HepG2 (cell line): ENCODE data around the gene MRGPRF. TPM values are rescaled to one million over a fixed set of nuclear protein-coding genes. Genes with fewer than 3 reads are reported as not detected.

Experiments used
- ATAC-seq: fragments of 200-7000 bp; cut with Tn5 transposase; 3 replicates; pipeline ENCODE4 v1.9.1; 2020; ENCODE audit warnings: mild to moderate bottlenecking, moderate library complexity
- BruUV-seq: library from RNA; stranded (reverse); fragments of 400-500 nt; replicated peaks from 2 replicates; lab custom pipeline; 2021; lab: Mats Ljungman, UMichigan
- CTCF ChIA-PET: fragments of 300-600 bp; formaldehyde crosslinking; extraction: SDS; loops from one replicate; lab custom pipeline; 2021; ENCODE audit warnings: low total read pairs, inconsistent platforms, low intra/inter-chr PET ratio; lab: Yijun Ruan, JAX
- POLR2A ChIA-PET: fragments of 350-600 bp; sonication (Branson Sonifier 250); formaldehyde crosslinking; loops from one replicate; lab custom pipeline; 2020; ENCODE audit warnings: antibody characterized with exemption, inconsistent platforms; lab: Yijun Ruan, JAX
- DNase-seq: peaks from one replicate; pipeline ENCODE4 v3.0.0-alpha.2; 2015; ENCODE audit warnings: low spot score
- FAIRE-seq: peaks from 3 replicates; lab custom pipeline; 2011; peaks lifted over from hg19 to GRCh38; lab: Jason Lieb, UNC
- H2AFZ ChIP-seq: one replicate; pipeline ENCODE4 v1.6.1; 2011; ENCODE audit warnings: low read length, inconsistent platforms
- H3K27ac ChIP-seq: fragments of 300-600 bp; 3 replicates; pipeline ENCODE4 v1.8.0; 2011; ENCODE audit warnings: mixed run types, mild to moderate bottlenecking, mixed read lengths, low read length, inconsistent platforms; ENCODE audit not compliant: insufficient read depth; ENCODE audit errors: extremely low read length
- H3K27me3 ChIP-seq, 2 experiments: fragments of 200-600 bp in 1 of 2; 2 replicates in 1 of 2; 3 replicates in 1 of 2; pipeline versions ENCODE4 v1.6.0 to v1.8.0; 2011; ENCODE audit warnings: low read length in 2 of 2, mild to moderate bottlenecking in 2 of 2, moderate library complexity in 2 of 2, inconsistent platforms in 1 of 2; ENCODE audit not compliant: insufficient read depth in 2 of 2, control insufficient read depth in 1 of 2
- H3K36me3 ChIP-seq, 2 experiments: fragments of 200-600 bp in 1 of 2; replicated peaks in 1 of 2; 2 replicates in 1 of 2; 3 replicates in 1 of 2; pipeline versions ENCODE4 v1.5.1 to v1.8.0; 2011; ENCODE audit warnings: low read length in 2 of 2, inconsistent platforms in 1 of 2; ENCODE audit not compliant: insufficient read depth in 2 of 2, control insufficient read depth in 1 of 2
- H3K4me1 ChIP-seq: 2 replicates; pipeline ENCODE4 v1.5.1; 2012; ENCODE audit warnings: low read length, inconsistent platforms; ENCODE audit not compliant: insufficient read depth
- H3K4me2 ChIP-seq: 2 replicates; pipeline ENCODE4 v1.6.0; 2011; ENCODE audit warnings: low read depth, low read length, inconsistent platforms
- H3K4me3 ChIP-seq, 3 experiments: fragments of 200-600 bp in 1 of 3; sonication (generic), shearing (Covaris generic) in 1 of 3; replicated peaks in 1 of 3; 2 replicates each; pipeline ENCODE4 v1.5.1; 2011 to 2016; ENCODE audit warnings: low read length in 3 of 3, inconsistent platforms in 2 of 3, low read depth in 2 of 3, mild to moderate bottlenecking in 2 of 3, control low read depth in 1 of 3, mixed read lengths in 1 of 3; ENCODE audit not compliant: insufficient read depth in 1 of 3
- H3K79me2 ChIP-seq: one replicate; pipeline ENCODE4 v1.6.1; 2011; ENCODE audit warnings: low read length, inconsistent platforms; ENCODE audit not compliant: insufficient read depth
- H3K9ac ChIP-seq: 2 replicates; pipeline ENCODE4 v1.6.0; 2011; ENCODE audit warnings: mild to moderate bottlenecking, low read depth, low read length, inconsistent platforms; ENCODE audit not compliant: insufficient read depth
- H3K9me3 ChIP-seq: 2 replicates; pipeline ENCODE4 v1.5.1; 2012; ENCODE audit warnings: mild to moderate bottlenecking, low read length
- H4K20me1 ChIP-seq: 2 replicates; pipeline ENCODE4 v1.6.0; 2011; ENCODE audit warnings: inconsistent platforms, mild to moderate bottlenecking, low read length, moderate library complexity; ENCODE audit not compliant: insufficient read depth
- ATF7 ChIP-seq, 2 experiments: fragments of 450-650 bp in 1 of 2; sonication (generic) in 1 of 2; formaldehyde crosslinking in 1 of 2; IDR thresholded peaks; 2 replicates each; pipeline versions ENCODE4 v1.4.0 to v1.6.1; 2016 to 2020; ENCODE audit warnings: antibody characterized with exemption in 1 of 2, mild to moderate bottlenecking in 1 of 2, missing genetic modification reagents in 1 of 2
- JUND ChIP-seq: sonication (generic); formaldehyde crosslinking; IDR thresholded peaks from 2 replicates; pipeline ENCODE4 v1.8.0; 2022; ENCODE audit warnings: mild to moderate bottlenecking, missing genetic modification reagents
- MTA3 ChIP-seq: sonication (generic); formaldehyde crosslinking; IDR thresholded peaks from 2 replicates; pipeline ENCODE4 v1.4.0; 2020; ENCODE audit warnings: missing genetic modification reagents
- ZNF33A ChIP-seq: sonication (generic); formaldehyde crosslinking; IDR thresholded peaks from 2 replicates; pipeline ENCODE4 v1.5.1; 2020; ENCODE audit warnings: missing genetic modification reagents, mild to moderate bottlenecking, moderate library complexity, borderline replicate concordance
- WGBS: methylation state at CpG from one replicate; pipeline ENCODE4 v1.1.6; 2017; ENCODE audit warnings: low lambda C conversion rate; 5-methylcytosine and 5-hydroxymethylcytosine counted together
- in situ Hi-C: cut with HindIII; loops from 2 replicates; pipeline ENCODE4 v1.10.0; 2017; ENCODE audit warnings: low pct_unique_long_range_greater_than_20kb; ENCODE audit not compliant: extremely low pct_ligation_motif_present
- intact Hi-C: fragments of 100-400 bp; cut with micrococcal nuclease; formaldehyde crosslinking; loops from one replicate; pipeline ENCODE4 v1.10.0; 2022; ENCODE audit not compliant: unreplicated experiment
- polyA plus RNA-seq, 8 experiments: library from polyadenylated mRNA; depleted of rRNA in 3 of 8; stranded (reverse) in 7 of 8; unstranded in 1 of 8; fragments of >200 nt; fragmentation: Illumina TruSeq in 4 of 8; extraction: Trizol in 4 of 8; gene quantifications; 2 replicates each; pipeline versions ENCODE4 v1.2.1 to v1.2.3, GENCODE V29; 2011 to 2016; ENCODE audit warnings: low read depth in 4 of 8, missing spikeins in 1 of 8, mixed read lengths in 1 of 8; ENCODE audit not compliant: insufficient read depth in 1 of 8
- total RNA-seq, 5 experiments: library from RNA; depleted of rRNA; stranded (reverse); fragments of >200 nt; fragmentation: Illumina TruSeq; extraction: Trizol; gene quantifications; 2 replicates each; pipeline ENCODE4 v1.2.3, GENCODE V29; 2016; ENCODE audit warnings: low read depth in 1 of 5
- TF ChIP-seq, protein P1 (sequence below): sonication (generic); formaldehyde crosslinking; IDR thresholded peaks from 2 replicates; pipeline ENCODE4 v1.5.0; 2020; ENCODE audit warnings: mild to moderate bottlenecking, missing genetic modification reagents

MRGPRF gene
- total and polyA plus RNA-seq, 2 of the 13 experiments (the other 11 are each of a cell fraction or from before 2014, with no cell fraction given) = not detected

DNA sequence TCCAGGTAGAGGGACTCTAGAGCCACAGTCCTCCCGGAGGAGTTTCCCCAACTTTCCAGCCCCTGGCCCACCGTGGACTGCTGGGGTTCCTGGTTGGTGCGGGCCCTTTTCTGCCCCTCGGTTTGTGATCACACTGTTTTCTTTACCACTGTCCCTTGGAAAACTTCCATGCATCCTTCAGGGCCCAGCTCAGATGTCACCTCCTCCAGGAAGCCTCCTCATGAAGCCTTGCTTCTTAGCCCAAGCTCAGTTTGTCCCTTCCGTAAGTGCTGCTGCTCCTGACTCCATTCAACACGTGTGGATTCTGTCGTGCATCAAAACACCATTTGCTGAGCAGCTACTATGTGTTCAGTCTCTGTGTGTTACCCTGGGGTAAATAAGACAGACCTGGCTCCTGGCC, 19.8 kb upstream of the MRGPRF start:
- H3K79me2 ChIP-seq = no peaks in the 10 kb centered on the region
- WGBS = 51% methylated on average over 6 of the region's 7 CpGs
- H3K36me3 ChIP-seq = no peaks in the 10 kb centered on the region
- H3K9me3 ChIP-seq = no peaks in the 10 kb centered on the region
- H3K4me2 ChIP-seq = no peak overlapping the region
- peaks cover 4% of the 10 kb centered on the region for H3K4me1 ChIP-seq
- ChIA-PET POLR2A (no interaction called here), CTCF (no interaction called here)
- FAIRE-seq (no peak), DNase-seq (no peak), ATAC-seq (no peak)
- peaks cover 1 to 25% of the 10 kb centered on the region in 2 experiments for H3K27me3 ChIP-seq
- H3K27ac ChIP-seq = no peak overlapping the region
- in situ Hi-C loops (no loop called here), intact Hi-C loops (no loop called here)
- TF ChIP-seq, protein P1, sequence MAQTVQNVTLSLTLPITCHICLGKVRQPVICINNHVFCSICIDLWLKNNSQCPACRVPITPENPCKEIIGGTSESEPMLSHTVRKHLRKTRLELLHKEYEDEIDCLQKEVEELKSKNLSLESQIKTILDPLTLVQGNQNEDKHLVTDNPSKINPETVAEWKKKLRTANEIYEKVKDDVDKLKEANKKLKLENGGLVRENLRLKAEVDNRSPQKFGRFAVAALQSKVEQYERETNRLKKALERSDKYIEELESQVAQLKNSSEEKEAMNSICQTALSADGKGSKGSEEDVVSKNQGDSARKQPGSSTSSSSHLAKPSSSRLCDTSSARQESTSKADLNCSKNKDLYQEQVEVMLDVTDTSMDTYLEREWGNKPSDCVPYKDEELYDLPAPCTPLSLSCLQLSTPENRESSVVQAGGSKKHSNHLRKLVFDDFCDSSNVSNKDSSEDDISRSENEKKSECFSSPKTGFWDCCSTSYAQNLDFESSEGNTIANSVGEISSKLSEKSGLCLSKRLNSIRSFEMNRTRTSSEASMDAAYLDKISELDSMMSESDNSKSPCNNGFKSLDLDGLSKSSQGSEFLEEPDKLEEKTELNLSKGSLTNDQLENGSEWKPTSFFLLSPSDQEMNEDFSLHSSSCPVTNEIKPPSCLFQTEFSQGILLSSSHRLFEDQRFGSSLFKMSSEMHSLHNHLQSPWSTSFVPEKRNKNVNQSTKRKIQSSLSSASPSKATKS (CRISPR knock-in tag) = no peak
- no peak for TF ChIP-seq ZNF33A (CRISPR knock-in tag)
- no peak for TF ChIP-seq JUND (CRISPR knock-in tag)
- no peaks in the 10 kb centered on the region for H4K20me1 ChIP-seq
- H3K9ac ChIP-seq = no peak overlapping the region
- no peak overlapping the region for H3K4me3 ChIP-seq
- BruUV-seq = no TSS peak
- H2AFZ ChIP-seq = no peak overlapping the region

DNA sequence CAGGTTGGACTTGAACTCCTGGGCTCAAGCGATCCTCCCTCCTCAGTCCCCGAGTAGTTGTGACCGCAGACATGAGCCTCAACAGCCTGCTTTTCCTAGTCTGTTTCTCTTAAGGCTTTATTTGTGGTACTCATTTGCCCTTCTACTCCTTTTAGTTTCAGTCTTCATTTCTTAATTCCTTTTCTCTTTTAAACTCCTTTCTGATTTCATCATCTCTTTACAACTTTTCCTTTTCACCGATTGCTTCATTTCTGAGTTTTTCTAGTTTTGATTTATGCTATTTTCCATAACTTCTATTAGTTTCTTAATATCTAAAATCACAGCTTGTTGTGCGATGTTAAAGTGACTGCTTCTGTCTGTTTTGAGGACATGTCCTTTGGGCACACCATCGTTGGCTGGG, 17.3 kb upstream of the MRGPRF start:
- intact Hi-C loops = no loop called here
- Histone ChIP-seq H3K9me3 (no peaks in the 10 kb centered on the region), H3K27ac (no peak overlapping the region), H3K79me2 (no peaks in the 10 kb centered on the region), H3K4me1 (peaks cover 11% of the 10 kb centered on the region), H2AFZ (no peak overlapping the region)
- BruUV-seq = no TSS peak
- no peak for FAIRE-seq
- WGBS = 47% methylated on average over 6 of the region's 6 CpGs
- CTCF ChIA-PET = no interaction called here
- TF ChIP-seq ATF7 (IDR thresholded peaks at IDR 0.05) (peak; percentile 15; the same call in 1 of the 2 replicates), ATF7 (CRISPR knock-in tag; IDR thresholded peaks at IDR 0.05) (no peak), MTA3 (no peak)
- TF ChIP-seq, all 625 proteins: peak for 1
- no peak overlapping the region for H3K4me2 ChIP-seq
- no peaks in the 10 kb centered on the region for H3K36me3 ChIP-seq
- H3K27me3 ChIP-seq = peaks cover 0 to 20% of the 10 kb centered on the region in 2 experiments
- ATAC-seq = no peak
- H4K20me1 ChIP-seq = no peaks in the 10 kb centered on the region
- POLR2A ChIA-PET = no interaction called here
- in situ Hi-C loops = no loop called here
- no peak for DNase-seq
- no peak overlapping the region for H3K9ac ChIP-seq
- no peak overlapping the region for H3K4me3 ChIP-seq
